Measurements from ENCODE around the gene MARCHF5. TPM values are rescaled to one million over a fixed set of nuclear protein-coding genes. Genes with fewer than 3 reads are reported as not detected.

Gene MARCHF5
- total and polyA plus RNA-seq, 10 of the 15 experiments (the other 5 are each of a cell fraction or from before 2014, with no cell fraction given), result 4.8 to 46.8 (median 19.0) TPM

DNA sequence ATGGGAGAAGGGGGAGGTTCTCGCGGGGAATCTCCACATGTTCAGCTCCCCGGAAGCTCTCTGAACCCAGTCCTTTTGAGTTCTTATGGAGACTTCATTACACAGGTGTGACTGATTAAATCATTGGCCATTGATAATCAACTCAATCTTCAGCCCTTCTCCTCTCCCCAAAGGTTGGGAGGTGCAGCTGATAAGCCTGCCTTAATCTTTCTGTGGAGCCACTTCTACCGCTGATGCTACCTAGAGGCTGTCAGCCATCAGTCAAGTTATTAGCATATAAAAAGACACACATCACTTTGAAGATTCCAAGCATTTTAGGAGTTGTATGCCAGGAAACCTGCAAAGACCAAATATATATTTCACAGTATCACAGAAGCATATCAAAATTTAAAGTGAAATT lies 91.7 kb downstream of the MARCHF5 start (continued):
- TF ChIP-seq, protein P1, sequence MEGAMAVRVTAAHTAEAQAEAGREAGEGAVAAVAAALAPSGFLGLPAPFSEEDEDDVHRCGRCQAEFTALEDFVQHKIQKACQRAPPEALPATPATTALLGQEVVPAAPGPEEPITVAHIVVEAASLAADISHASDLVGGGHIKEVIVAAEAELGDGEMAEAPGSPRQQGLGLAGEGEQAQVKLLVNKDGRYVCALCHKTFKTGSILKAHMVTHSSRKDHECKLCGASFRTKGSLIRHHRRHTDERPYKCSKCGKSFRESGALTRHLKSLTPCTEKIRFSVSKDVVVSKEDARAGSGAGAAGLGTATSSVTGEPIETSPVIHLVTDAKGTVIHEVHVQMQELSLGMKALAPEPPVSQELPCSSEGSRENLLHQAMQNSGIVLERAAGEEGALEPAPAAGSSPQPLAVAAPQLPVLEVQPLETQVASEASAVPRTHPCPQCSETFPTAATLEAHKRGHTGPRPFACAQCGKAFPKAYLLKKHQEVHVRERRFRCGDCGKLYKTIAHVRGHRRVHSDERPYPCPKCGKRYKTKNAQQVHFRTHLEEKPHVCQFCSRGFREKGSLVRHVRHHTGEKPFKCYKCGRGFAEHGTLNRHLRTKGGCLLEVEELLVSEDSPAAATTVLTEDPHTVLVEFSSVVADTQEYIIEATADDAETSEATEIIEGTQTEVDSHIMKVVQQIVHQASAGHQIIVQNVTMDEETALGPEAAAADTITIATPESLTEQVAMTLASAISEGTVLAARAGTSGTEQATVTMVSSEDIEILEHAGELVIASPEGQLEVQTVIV (IDR thresholded peaks at IDR 0.05; ENCODE audit: borderline replicate concordance, partially characterized antibody), result no peak
- TF ChIP-seq, protein P2, sequence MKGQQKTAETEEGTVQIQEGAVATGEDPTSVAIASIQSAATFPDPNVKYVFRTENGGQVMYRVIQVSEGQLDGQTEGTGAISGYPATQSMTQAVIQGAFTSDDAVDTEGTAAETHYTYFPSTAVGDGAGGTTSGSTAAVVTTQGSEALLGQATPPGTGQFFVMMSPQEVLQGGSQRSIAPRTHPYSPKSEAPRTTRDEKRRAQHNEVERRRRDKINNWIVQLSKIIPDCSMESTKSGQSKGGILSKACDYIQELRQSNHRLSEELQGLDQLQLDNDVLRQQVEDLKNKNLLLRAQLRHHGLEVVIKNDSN (IDR thresholded peaks at IDR 0.05; ENCODE audit: borderline replicate concordance, extremely low read length, insufficient read depth, low read depth, low read length), result no peak
- no peak for TF ChIP-seq SMAD5 (IDR thresholded peaks at IDR 0.05; ENCODE audit: low read depth)
- TF ChIP-seq, protein P3, sequence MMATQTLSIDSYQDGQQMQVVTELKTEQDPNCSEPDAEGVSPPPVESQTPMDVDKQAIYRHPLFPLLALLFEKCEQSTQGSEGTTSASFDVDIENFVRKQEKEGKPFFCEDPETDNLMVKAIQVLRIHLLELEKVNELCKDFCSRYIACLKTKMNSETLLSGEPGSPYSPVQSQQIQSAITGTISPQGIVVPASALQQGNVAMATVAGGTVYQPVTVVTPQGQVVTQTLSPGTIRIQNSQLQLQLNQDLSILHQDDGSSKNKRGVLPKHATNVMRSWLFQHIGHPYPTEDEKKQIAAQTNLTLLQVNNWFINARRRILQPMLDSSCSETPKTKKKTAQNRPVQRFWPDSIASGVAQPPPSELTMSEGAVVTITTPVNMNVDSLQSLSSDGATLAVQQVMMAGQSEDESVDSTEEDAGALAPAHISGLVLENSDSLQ (IDR thresholded peaks at IDR 0.05), result no peak
- TF ChIP-seq, protein P4, sequence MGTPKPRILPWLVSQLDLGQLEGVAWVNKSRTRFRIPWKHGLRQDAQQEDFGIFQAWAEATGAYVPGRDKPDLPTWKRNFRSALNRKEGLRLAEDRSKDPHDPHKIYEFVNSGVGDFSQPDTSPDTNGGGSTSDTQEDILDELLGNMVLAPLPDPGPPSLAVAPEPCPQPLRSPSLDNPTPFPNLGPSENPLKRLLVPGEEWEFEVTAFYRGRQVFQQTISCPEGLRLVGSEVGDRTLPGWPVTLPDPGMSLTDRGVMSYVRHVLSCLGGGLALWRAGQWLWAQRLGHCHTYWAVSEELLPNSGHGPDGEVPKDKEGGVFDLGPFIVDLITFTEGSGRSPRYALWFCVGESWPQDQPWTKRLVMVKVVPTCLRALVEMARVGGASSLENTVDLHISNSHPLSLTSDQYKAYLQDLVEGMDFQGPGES (IDR thresholded peaks at IDR 0.05), result no peak
- TF ChIP-seq DPF2 (IDR thresholded peaks at IDR 0.05), result no peak
- TF ChIP-seq, protein P5, sequence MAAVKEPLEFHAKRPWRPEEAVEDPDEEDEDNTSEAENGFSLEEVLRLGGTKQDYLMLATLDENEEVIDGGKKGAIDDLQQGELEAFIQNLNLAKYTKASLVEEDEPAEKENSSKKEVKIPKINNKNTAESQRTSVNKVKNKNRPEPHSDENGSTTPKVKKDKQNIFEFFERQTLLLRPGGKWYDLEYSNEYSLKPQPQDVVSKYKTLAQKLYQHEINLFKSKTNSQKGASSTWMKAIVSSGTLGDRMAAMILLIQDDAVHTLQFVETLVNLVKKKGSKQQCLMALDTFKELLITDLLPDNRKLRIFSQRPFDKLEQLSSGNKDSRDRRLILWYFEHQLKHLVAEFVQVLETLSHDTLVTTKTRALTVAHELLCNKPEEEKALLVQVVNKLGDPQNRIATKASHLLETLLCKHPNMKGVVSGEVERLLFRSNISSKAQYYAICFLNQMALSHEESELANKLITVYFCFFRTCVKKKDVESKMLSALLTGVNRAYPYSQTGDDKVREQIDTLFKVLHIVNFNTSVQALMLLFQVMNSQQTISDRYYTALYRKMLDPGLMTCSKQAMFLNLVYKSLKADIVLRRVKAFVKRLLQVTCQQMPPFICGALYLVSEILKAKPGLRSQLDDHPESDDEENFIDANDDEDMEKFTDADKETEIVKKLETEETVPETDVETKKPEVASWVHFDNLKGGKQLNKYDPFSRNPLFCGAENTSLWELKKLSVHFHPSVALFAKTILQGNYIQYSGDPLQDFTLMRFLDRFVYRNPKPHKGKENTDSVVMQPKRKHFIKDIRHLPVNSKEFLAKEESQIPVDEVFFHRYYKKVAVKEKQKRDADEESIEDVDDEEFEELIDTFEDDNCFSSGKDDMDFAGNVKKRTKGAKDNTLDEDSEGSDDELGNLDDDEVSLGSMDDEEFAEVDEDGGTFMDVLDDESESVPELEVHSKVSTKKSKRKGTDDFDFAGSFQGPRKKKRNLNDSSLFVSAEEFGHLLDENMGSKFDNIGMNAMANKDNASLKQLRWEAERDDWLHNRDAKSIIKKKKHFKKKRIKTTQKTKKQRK (IDR thresholded peaks at IDR 0.05; ENCODE audit: low read depth, low read length), result no peak

Measured in GM12878 (cell line).